Measurements from ENCODE around the gene PLVAP. TPM values are rescaled to one million over a fixed set of nuclear protein-coding genes. Genes with fewer than 3 reads are reported as not detected.

Gene PLVAP
- total RNA-seq, 2 experiments from 2014 or later: not detected

Other genes with a start within 250 kb of the PLVAP start
- 10 to 100 TPM; 23.1 to 24.3 TPM for gene USE1, start 162.0 kb downstream of the PLVAP start, total RNA-seq
- 10 to 100 TPM; 20.5 to 22.2 TPM for gene OCEL1, start 151.1 kb downstream of the PLVAP start, total RNA-seq
- gene NR2F6, start 131.4 kb downstream of the PLVAP start, total RNA-seq: 1 to 10 TPM in 1 of 2 experiments, under 1 TPM in 1; 0.74 to 1.1 TPM
- gene USHBP1, start 112.6 kb downstream of the PLVAP start, total RNA-seq: not detected
- gene BABAM1, start 109.9 kb downstream of the PLVAP start, total RNA-seq: 10 to 100 TPM; 56.2 to 63.5 TPM
- gene ANKLE1, start 95.4 kb downstream of the PLVAP start, total RNA-seq: 1 to 10 TPM in 1 of 2 experiments, under 1 TPM in 1; 0.85 to 1.9 TPM
- gene ABHD8, start 73.9 kb downstream of the PLVAP start, total RNA-seq: 1 to 10 TPM; 4.4 to 4.6 TPM
- 10 to 100 TPM; 28.4 to 28.7 TPM for gene MRPL34, start 71.5 kb downstream of the PLVAP start, total RNA-seq
- 10 to 100 TPM; 41.4 to 43.4 TPM for gene DDA1, start 67.8 kb downstream of the PLVAP start, total RNA-seq
- 10 to 100 TPM; 15.3 TPM for gene ANO8, start 42.5 kb downstream of the PLVAP start, total RNA-seq
- 10 to 100 TPM; 21.2 to 24.0 TPM for gene GTPBP3, start 39.8 kb downstream of the PLVAP start, total RNA-seq
- not detected for gene CCDC194, start 16.9 kb upstream of the PLVAP start, total RNA-seq
- gene BST2, start 28.3 kb upstream of the PLVAP start, total RNA-seq: 10 to 100 TPM; 16.1 to 16.8 TPM
- 10 to 100 TPM in 1 of 2 experiments, 1 to 10 TPM in 1; 9.8 to 10.7 TPM for gene MVB12A, start 42.7 kb upstream of the PLVAP start, total RNA-seq
- gene TMEM221, start 71.3 kb upstream of the PLVAP start, total RNA-seq: not detected
- gene NXNL1, start 83.6 kb upstream of the PLVAP start, total RNA-seq: not detected
- 1 to 10 TPM; 3.0 TPM for gene SLC27A1, start 93.2 kb upstream of the PLVAP start, total RNA-seq
- gene PGLS, start 134.3 kb upstream of the PLVAP start, total RNA-seq: 10 to 100 TPM; 41.5 to 44.6 TPM
- 10 to 100 TPM; 30.3 to 30.6 TPM for gene COLGALT1, start 178.3 kb upstream of the PLVAP start, total RNA-seq